GM11168 (cell line): ENCODE measurements around the gene TRIM41.
"Not testable (repeated sequence)": the region's sequence is repeated elsewhere in the genome, so short reads cannot be mapped to it uniquely, and the experiment has no call there.

ENCODE experiments used
- in situ Hi-C: fragments of 300-500 bp; cut with MboI; formaldehyde crosslinking; loops from one replicate; pipeline ENCODE4 v1.12.0; 2022; ENCODE audit warnings: low sequenced_read_pairs; ENCODE audit not compliant: unreplicated experiment

The TRIM41 gene

DNA sequence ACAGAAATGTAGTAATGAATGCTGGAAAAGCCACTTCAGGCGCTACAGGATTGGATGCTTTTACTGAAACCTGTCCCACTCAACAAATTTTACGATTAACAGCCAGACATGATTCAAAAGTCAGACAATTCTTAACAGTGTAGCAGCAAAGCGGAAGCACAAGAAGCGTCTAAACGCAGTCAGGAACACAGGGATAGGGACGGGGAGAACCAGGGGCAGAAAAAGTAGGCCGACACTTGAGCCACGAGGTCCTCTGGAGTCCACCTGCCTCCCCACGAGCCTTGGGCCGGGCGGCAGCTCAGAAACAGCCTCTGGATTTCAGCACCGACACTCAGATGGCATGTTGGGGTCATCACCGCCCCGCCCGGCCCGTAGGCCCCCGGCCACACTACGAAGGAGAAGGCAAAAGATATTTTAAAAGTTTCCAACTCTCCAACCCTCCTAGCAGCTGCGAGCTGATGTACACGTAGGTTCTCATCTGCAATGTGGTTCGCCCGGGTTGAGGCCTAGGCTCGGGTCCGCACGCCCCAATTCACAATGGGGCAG is 20.0 kb downstream of the TRIM41 start:
- in situ Hi-C loops = no loop called here

GRCh38 chr5:181243564-181244343 is 20.7 kb downstream of the TRIM41 start, which contains the start of gene RACK1:
Gene RACK1, minus strand, starts transcription at chr5:181243906. Its CDS starts 106 bp downstream, at chr5:181243800.
- in situ Hi-C loops = no loop called here

- in situ Hi-C loops = no loop called here
Observed at GRCh38 chr5:181245427-181246275, 22.6 kb downstream of the TRIM41 start.

DNA sequence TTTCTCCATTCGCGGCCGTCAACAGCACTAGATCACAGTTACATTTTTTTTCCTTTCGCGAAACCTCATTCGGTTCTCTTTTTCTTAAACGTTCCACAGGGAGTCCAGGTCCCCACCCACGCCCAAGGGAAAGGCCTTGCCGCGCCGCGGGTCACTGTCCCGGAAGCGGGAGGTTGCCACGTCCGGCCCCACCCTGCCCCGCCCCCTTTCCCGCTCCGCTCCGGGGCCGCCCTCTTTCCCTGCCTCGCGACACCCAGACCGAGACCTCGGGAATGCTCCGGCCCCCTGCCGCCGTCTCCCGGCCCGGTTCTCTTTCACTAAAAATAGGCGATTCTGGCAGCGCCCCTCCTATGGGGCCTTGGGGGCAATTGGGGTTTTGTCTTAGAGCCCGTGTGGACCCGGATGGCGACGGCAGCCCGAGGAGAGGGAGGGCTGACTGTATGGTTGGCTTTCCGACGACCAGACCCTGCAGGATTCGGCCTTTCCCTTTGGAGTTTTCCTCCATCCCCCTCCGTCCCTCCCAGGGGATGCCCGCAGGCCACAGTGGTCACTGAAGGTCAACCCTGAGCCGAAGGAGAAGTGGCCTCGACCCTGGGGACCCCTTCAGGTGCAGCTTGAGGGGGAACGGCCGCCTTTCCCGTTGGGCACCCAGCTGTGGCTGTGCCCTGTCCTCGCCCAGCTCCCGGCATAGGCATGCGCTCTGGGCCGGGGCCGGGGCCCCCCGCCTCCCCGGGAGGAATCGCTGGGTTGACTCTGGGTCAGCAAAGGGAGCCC is 23.4 kb downstream of the TRIM41 start:
- in situ Hi-C loops = no loop called here

GRCh38 chr5:181248277-181248676 is 25.2 kb downstream of the TRIM41 start:
- in situ Hi-C loops = no loop called here

- in situ Hi-C loops = no loop called here
Observed at GRCh38 chr5:181255276-181255675, 32.2 kb downstream of the TRIM41 start.

- in situ Hi-C loops = no loop called here
Observed at GRCh38 chr5:181255836-181256578, 32.9 kb downstream of the TRIM41 start.

- in situ Hi-C loops = no loop called here
Observed at GRCh38 chr5:181258576-181258975, 35.5 kb downstream of the TRIM41 start.

DNA sequence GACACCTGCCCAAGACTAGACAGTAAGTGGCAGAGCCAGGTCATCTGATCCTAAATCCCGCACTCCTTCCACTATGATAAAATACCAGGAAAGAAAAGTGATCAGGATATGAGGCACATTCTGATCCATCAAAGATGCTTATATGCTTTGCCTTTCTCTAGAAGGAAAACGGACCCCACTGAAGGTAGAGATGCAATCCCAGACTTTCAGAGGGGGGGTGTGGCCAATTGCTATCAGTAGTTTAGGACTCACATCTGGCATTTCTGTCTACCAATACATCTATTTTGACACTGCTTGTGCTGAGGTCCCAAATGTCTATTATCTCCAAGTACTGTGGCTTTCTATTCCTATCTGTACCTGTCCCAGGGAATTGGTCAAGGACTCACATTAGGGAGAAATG is 36.2 kb downstream of the TRIM41 start:
- in situ Hi-C loops = no loop called here

DNA sequence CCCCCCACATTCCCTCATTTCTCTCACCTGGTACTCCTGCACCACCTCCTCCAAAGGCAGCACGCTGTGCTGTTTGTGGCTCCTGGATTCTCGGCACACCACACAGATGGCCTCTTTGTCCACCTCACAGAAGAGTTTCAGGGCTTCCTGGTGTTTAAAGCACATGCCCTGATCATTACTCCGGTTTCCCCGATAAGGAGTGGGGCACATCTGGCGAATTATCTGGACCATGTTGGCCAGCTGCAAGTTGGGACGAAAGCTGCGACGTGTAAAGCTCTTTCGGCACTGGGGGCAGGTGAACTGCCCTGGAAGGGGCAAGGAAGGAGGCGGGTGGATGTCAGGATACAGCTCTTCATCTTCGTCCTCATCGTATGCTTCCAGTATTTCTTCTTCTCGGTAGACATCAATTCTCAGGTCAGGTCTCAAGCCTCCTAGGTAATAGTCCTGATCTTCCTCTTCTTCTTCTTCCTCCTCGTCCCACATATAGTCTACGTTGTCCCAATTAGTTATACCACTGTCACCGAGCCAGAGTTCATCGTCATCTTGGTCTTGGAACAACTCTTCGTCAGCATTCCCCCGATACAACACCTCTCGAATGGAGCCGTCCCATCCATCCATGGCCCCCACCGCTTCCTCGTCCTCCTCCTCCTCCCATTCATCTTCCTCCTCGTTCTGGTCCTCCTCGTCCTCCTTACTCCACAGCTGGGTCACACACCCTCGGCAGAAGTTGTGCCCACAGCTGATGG is 37.1 kb downstream of the TRIM41 start:
- in situ Hi-C loops = no loop called here

DNA sequence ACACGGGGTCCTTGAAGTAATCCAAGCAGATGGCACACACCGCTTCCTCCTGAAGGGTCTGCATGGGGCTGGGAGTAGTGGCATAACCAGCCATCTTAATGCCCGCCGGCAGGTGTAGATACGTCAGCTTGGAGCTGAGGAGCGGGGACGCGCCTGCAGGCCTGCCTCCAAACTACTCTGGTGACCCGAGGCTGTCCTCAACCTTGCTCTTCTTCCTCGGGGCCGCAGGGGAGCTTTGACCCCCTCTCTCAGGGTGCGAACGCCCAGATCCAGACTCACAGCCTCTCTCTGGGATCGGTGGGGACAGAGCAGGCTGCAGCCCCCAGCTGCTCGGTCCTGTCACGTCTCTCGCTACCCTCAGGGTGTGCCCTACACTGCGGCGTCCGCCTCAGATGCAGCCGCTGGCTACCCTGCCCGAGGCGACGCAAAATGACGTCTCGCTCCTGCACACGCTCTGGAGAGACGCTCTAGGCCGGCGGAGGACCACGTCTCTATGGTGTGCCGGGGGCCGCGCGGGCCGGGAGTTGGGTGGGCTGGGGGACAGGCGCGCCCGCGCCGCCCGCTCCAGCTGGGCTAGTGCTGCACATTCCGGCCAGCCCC is 37.7 kb downstream of the TRIM41 start, which contains the start of gene TRIM52:
Gene TRIM52, minus strand, starts transcription at position 424 of the 600 bp plus-strand sequence. Its CDS starts 330 bp downstream, at position 94.
- in situ Hi-C loops = no loop called here

- in situ Hi-C loops = no loop called here
Observed at GRCh38 chr5:181261320-181262049, 38.4 kb downstream of the TRIM41 start.

DNA sequence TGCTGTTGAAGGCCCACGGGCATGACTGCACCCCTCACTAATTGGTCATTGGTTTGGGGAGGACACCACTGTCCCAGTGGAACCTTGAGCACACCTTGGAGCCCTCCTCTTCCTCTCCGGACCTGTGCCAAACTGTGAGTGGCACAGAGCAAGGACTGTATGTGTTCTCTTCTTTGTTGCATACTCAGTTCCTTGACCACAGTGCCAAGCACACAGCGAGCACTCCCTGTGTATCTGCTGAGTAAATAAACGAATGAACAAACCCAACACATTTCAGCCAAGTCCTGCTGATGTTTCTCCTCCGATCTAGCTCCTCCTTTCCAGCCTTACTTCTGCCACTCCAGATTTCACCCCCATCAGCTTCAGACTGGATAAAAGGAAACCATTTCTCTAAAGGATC is 40.6 kb downstream of the TRIM41 start:
- in situ Hi-C loops = no loop called here

GRCh38 chr5:181265092-181265671 is 42.1 kb downstream of the TRIM41 start:
- in situ Hi-C loops = no loop called here

- in situ Hi-C loops = not testable (repeated sequence)
Observed at GRCh38 chr5:181267291-181267904, 44.3 kb downstream of the TRIM41 start.

- in situ Hi-C loops = not testable (repeated sequence)
Observed at GRCh38 chr5:181267907-181268306, 44.8 kb downstream of the TRIM41 start.

DNA sequence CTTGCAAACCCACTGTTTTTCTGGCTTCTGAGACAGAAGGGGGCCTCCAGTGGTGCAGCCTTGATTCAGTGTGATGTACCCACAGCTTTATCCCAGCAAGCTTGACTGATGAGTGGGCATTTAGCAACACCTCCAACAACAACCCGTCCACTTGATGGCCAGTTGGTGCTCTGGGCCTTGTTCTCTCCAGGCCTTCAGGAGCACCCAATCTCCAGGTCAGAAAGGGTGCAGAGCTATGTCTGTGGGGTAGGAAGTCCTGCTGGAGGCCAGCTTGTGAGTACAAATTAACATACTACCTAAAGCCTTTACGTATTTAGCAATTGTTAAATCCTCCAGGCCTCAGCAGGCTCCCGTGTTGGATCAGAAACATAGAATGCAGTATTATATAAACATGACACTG is 48.0 kb downstream of the TRIM41 start:
- in situ Hi-C loops = no loop called here
